HG02798 (cell line): ENCODE measurements around the gene NEK1.
A peak's percentile ranks its signal among the peaks of the same experiment; 100 is the strongest.
"Not testable (repeated sequence)": the region's sequence is repeated elsewhere in the genome, so short reads cannot be mapped to it uniquely, and the experiment has no call there.

ENCODE experiments used
- ATAC-seq: cut with Tn5 transposase; IDR thresholded peaks from one replicate; pipeline ENCODE4 v1.9.1; 2021; ENCODE audit warnings: mild to moderate bottlenecking; ENCODE audit not compliant: unreplicated experiment, poor library complexity

The NEK1 gene

DNA sequence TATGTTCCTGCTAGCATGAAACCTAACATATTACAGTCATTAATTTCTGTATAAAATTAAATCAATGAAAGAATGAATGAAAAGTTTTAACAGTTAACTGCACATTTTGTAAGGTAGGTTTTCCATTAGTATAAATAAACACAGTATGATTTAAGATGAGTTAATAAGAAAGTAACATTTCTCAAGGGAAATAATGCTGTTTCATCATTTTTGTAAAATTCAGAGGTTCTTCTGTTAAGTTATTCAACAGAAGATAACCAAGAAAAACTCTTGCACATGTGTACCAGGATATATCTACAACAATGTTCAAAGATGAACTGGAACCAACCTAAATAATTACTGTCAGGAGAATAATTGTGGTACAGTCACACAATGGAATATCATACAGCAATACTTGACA is 88.6 kb downstream of the NEK1 start:
- ATAC-seq, result no peak

DNA sequence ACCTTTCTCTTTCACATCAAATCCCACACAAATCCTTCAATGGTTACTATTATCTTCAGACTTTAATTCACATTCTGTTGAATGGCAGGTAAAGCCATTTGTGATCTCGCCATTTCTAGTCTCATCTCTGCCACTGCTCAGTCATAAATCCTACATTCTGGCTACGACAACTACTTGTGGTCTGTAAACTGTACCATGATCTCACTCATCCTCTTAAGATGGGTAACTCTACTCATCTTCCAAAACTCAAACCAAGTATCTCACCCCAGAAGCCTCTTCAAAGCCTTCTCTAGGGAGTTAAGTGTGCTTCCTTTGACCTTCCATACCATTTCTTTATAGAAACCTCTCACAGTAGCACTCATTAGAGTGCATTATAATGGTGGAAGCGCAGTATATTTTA is 101.8 kb downstream of the NEK1 start:
- ATAC-seq, result no peak

DNA sequence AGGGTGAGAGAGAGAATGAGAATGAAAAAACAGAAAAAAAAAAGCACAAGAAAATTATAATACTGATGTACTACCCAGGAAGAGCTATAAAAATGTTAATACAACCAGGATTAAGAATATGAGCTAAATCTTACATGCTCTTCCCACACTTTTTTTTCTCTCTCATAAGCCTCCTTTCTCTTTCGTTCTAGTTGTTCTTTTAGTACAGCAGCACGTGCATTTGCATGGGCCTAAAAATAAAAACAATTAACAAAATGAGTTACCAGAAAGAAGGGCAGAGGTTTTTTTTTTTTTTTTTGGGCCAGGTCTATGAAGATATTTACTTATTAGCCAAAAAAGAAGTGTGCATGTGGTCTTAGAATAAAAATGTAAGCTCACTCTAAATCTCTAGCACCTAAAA is 105.5 kb downstream of the NEK1 start:
- no peak for ATAC-seq

DNA sequence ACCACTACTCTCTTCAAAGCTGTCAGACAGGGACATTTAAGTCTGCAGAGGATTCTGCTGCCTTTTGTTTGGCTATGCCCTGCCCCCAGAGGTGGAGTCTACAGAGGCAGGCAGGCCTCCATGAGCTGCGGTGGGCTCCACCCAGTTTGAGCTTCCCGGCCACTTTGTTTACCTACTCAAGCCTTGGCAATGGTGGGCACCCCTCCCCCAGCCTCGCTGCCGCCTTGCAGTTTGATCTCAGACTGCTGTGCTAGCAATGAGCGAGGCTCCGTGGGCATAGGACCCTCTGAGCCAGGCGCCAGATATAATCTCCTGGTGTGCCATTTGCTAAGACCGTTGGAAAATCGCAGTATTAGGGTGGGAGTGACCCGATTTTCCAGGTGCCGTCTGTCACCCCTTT is 112.5 kb downstream of the NEK1 start:
- not testable (repeated sequence) for ATAC-seq

DNA sequence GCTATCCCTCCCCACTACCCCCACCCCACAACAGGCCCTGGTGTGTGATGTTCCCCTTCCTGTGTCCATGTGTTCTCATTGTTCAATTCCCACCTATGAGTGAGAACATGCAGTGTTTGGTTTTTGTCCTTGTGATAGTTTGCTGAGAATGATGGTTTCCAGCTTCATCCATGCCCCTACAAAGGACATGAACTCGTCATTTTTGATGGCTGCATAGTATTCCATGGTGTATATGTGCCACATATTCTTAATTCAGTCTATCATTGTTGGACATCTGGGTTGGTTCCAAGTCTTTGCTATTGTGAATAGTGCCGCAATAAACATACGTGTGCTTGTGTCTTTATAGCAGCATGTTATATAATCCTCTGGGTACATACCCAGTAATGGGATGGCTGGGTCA is 118.1 kb downstream of the NEK1 start:
- not testable (repeated sequence) for ATAC-seq

DNA sequence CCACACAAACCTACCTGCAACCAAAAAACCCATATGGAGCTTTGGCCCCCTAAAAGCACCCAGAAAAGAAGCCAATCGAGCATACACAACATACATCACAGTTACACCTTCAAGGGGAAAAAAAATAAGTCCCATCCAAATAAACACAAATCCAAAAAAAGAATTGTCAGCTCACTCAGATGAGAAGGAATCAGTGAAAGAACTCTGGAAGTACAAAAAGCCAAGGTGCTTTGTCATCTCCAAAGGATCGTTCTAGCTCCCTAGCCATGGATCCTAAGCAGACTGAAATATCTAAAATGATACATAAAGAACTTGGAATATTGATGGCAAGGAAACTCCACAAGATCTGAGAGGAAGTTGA is 119.2 kb downstream of the NEK1 start:
- no peak for ATAC-seq

DNA sequence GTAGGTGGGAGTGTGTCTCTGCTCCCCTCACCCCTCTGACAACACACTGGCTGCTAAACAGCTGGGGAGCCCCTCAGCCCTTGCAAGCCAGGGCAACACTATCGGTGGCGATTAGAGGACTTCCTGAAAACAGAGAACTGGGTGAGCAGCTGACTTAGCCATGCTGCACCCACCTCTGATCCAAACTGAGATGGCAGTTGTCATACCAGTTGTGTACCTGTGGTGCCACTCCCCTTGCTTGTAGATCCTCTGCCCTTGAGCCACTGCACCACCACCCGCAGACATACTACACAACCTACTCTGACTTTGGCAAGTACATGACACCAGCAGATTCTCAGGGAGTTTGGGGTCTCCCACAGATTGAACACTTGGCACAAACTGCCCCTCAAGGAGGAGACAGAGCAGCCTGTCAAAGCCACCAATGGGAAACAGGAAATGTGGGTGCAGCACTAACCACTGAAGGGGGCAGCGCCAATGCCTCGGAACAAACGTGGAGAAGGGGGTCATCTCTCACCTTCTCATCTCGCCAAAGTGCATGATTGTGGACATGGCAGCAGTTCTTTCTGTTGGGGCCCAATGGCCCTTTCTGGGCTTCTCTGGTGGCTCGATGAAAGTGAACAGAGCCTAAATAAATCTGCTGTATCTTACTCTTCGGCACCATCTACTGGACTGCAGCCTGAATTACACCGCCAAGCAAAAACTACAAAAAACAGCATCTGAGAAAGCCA is 119.8 kb downstream of the NEK1 start:
- ATAC-seq, result peak; percentile 41

DNA sequence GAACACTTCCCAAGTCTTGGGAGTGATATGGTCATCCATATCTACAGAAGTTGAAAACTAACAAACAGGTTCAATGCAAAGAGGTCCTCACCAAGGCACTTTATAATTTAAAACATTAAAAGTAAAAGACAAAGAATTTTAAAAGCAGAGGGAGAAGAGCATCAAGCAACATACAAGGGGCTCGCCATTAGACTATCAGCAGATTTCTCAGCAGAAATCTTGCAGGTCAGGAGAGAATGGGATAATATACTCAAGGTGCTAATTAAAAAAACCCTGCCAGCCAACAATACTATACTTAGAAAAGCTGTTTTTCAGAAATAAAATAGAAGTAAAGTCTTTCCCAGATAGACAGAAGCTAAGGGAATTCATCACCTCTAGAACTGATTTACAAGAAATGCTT is 121.2 kb downstream of the NEK1 start:
- ATAC-seq, result no peak

DNA sequence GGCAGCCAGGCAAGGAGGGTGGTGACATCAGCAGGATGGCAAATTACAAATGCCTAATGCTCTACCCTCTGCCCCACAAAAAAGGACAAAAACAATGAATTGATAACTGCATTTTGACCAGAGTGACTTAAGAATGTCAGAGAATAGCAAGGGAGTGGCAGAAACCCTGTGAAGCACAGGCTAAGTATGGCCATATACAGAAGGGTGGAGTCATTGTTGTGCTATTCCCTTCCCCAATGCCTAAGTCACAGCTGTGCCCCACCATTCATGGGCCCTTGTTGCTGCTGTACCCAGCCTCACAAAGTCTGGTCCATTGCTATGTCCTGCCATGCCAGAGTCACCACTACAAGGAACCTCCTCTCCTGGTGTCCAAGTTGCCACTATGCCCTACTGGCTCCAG is 123.1 kb downstream of the NEK1 start:
- no peak for ATAC-seq

DNA sequence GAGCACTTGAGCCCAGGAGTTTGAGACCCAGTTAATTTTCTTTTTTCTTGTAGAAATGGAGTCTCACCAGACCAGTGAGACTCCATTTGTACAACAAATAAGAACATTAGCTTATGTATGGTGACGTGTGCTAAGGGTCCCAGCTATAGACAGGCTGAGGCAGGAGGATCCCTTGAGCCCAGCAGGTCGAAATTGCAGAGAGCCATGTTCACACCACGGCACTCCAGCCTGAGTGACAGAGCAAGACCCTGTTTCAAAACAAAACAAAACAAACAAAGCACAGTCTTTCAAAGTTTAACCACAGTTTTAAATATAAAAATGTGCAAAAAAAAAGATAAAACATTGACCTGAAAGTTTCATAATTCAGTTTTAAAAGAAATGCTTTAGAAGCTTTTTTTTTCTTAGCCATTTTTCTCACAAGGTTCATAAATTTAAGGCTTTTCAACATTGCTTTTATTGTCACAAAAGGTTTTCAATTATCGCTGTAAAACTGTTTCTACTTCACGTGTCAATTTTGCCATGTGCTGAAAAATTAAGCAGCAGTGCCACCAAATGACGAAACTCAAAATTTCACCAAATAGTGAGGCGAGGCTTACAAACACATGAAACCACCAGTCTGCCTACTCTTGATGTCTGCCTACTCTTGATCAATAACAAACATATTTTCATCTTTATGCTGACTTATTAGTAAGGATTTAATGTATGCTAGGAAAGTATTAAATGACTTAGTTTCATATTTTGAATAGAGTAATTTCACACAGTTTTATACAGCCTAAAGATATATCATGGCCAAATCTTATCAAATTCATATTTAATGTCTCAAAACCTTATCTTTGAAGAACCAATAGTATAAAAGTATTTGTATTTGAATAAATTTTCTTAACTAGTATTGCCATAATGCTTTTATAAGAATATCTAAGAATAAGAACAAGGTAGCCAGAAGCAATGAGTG is 126.3 kb downstream of the NEK1 start:
- ATAC-seq, result peak; percentile 78

DNA sequence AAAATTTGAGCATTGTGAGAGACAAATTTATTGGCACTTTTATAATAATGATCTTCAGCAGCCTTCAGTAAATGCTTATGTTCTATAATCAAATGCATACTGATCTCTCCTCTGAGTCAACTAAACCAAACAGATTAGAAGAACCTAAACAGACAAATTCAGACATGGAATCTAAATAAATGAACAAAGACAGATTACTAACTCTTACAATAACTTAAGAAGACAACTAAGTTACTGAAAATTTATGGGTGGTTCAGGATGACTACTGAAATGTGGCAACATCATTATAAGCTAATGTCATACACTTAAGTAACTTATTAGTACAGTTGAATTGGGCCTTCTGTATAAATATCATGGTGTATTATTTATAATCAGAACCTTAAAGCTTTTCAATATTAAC is 127.3 kb downstream of the NEK1 start:
- ATAC-seq, result no peak

DNA sequence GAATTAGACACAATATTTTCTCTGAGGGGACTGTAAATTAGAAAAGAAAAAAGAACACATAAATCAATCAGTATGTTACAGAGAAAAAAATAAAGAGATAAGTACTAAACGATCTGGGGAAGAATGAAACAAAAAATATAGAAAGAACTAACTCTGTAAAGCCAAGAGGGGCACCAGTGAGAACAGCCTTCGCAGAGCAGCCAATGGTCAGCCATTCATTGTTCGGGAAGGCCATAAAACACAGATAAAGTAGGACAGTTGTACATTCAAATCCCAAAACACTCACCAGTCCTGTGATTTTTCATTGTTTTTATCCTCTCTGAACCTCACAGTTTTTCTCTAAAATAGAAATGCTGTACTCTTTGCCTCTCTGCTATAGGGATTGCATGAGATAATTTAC is 127.9 kb downstream of the NEK1 start:
- no peak for ATAC-seq

DNA sequence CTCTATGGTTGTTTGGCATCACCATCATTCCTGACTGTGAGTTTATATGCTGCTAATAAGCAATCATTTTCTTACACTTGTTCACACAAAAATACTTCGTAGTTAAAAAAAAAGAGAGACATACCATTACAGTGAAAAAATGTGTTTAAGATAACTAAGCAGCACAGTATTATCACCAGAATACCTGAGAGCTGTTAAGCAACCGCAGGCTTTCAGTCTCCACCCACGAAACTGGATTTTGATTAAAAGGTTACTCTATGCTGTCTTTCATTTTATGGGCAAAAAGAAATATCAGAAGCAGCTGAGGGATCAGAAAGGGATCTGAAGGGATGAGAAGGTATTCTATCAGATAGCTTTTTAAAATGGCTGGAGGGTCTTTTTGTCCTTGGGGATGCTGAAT is 148.3 kb downstream of the NEK1 start:
- no peak for ATAC-seq

DNA sequence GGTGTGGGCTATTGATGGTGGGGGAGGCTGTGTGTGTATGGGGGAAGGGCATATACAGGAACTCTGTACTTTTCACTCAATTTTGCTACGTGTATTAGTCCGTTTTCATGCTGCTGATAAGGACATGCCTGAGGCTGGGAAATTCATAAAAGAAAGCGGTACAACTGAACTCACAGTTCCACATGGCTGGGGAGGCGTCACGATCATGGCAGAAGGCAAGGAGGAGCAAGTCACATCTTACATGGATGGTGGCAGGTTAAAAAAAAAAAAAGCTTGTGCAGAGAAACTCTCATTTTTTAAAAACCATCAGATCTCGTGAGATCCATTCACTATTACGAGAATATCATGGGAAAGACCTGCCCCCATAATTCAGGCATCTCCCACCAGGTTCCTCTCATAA is 152.3 kb downstream of the NEK1 start:
- ATAC-seq, result no peak

DNA sequence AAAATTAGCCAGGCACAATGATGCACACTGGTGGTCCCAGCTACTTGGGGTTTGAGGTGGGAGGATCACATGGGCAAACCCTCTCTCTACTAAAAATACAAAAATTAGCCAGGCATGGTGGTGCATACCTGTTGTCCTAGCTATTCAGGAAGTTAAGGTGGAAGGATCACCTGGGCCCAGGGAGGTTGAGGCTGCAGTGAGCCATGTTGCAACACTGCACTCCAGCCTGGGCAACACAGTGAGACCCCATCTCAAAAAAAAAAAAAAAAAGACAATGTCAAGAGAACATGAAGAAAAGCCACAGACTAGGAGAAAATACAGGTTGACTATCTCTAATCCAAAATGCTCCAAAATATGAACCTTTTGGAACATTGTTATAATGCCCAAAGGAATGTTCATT is 153.8 kb downstream of the NEK1 start:
- ATAC-seq, result no peak

DNA sequence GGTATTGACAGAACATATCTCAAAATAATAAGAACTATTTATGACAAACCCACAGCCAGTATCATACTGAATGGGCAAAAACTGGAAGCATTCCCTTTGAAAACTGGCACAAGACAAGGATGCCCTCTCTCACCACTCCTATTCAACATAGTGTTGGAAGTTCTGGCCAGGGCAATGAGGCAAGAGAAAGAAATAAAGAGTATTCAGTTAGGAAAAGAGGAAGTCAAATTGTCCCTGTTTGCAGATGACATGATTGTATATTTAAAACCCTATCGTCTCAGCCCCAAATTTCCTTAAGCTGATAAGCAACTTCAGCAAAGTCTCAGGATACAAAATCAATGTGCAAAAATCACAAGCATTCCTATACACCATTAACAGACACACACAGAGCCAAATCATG is 159.7 kb downstream of the NEK1 start:
- not testable (repeated sequence) for ATAC-seq

DNA sequence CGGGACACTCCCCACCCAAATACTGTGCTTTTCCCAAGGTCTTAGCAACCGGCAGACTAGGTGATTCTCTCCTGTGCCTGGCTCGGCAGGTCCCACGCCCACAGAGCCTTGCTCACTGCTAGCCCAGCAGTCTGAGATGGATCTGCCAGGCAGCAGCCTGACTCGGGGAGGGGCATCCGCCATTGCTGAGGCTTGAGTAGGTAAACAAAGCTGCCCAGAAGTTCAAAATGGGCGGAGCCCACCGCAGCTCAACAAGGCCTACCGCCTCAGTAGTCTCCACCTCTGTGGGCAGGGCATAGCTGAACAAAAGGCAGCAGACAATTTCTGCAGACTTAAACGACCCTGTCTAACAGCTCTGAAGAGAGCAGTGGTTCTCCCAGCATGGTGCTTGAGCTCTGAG is 163.4 kb downstream of the NEK1 start:
- not testable (repeated sequence) for ATAC-seq

DNA sequence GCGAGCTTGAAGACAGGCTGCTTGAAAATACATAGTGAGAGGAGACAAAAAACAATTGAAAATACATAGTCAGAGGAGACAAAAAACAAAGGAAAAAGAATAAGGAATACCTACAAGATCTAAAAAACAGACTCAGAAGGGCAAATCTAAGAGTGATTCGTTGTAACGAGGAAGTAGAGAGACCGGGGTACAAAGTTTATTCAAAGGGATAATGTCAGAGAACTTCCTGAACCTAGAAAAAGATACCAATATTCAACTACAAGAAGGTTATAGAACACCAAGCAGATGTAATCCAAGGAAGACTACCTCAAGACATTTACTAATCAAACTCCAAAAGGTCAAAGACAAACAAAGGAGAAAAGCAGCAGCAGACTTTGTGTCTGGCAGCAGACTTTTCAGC is 165.6 kb downstream of the NEK1 start:
- no peak for ATAC-seq

DNA sequence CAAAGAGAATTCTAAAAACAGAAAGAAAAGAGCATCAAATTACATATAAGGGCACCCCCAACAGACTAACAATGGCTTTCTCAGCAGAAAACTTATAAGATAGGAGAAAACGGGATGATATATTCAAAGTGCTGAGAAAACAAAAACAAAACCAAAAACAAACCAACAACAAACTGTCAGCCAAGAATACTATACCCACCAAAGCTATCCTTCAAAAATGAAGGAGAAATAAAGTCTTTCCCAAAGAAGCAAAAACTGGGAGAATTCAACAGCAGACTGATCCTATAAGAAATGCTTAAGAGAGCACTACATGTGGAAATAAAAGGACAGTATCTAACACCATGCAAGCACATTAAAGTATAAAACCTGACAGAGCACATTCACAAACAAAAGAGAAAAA is 168.6 kb downstream of the NEK1 start:
- no peak for ATAC-seq

DNA sequence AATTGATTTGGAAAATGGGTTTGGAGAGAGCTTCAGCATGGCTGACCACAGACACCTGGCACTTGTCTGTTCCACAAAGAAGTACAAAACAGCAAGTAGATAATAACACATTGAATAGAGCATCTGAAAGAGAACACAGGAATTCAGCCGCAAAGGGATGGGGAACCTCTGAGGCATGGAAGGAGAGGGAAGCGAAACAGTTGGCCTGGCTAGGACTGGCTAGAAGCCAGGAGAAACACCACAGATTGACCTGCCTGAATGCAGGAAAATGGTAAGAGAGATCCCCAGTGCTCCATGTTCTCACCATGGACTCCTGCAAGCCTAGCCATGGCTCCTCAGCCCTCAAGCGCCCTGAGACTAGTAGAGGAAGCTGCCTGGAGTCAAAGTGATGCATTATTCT is 171.9 kb downstream of the NEK1 start:
- no peak for ATAC-seq

DNA sequence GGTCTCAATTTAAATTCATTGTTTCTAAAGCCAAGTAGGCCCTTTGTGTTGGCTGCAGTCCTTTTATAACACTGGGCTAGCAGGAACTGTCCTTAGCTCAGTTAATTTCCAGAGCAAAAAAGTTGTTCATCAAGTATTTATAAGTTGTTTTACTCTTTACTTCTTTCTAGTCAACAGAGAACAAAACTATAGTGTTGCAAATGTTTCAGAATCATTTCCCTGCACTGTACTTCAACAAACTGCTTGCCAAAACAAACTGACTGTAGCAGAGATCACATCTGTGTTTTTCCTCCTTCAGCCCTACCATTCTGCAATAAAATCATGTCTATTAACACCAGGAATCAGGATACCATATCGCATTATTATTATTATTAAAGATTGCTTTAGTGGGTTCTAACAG is 173.1 kb downstream of the NEK1 start:
- no peak for ATAC-seq

DNA sequence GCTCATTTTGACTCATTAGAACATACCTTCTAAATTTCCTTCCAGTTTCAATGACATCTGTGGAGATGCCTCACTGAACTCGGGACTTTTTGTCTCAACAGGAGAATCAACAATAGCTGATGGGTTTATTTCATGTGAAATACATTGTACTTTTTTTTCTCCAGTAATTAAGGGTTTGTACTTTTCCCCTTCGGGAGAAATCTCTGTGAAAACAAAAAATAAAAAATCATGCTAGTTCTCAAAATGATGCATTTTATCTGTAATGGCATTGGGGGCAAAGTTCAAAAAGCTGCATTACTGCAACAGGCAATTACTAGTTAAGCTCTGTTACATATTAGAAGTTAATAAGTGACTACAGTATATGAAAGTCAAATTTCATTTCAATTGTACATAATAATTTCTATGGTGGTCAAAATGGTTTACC is 174.3 kb downstream of the NEK1 start:
- ATAC-seq, result peak; percentile 37
